ENCODE data around the gene RINL.
"Not testable (repeated sequence)": the region's sequence is repeated elsewhere in the genome, so short reads cannot be mapped to it uniquely, and the experiment has no call there.

Gene RINL

DNA sequence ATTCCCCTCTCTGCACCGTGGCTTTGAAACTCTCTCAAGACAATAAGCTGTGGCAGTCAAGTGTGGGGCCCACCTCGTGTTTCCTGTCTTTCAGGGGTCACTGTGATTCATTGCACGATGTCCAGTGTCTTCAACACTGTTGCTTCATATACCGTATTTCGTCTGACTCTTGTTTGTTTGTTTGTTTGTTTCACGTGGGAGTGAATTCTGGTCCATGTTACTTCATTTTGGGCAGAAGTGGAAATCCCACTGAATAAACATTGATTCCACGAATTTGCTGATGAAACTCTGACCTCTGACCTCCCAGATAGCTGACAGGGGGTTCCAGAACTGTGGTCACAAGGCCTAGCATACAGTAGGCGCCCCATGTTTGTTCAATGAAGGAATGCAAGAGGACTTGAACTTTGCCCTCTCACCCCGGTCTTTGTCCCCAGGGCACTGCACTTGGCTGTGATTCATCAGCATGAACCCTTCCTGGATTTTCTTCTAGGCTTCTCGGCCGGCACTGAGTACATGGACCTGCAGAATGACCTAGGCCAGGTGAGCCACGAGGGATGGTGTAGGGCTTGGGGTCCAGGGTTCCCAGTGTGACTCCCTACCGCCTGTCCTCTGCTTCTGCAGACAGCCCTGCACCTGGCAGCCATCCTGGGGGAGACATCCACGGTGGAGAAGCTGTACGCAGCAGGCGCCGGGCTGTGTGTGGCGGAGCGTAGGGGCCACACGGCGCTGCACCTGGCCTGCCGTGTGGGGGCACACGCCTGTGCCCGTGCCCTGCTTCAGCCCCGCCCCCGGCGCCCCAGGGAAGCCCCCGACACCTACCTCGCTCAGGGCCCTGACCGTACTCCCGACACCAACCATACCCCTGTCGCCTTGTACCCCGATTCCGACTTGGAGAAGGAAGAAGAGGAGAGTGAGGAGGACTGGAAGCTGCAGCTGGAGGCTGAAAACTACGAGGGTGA, 26.8 kb upstream of the RINL start:
- DNase-seq: no peak

GRCh38 chr19:38901683-38902082, 23.6 kb upstream of the RINL start:
- DNase-seq: no peak

DNA sequence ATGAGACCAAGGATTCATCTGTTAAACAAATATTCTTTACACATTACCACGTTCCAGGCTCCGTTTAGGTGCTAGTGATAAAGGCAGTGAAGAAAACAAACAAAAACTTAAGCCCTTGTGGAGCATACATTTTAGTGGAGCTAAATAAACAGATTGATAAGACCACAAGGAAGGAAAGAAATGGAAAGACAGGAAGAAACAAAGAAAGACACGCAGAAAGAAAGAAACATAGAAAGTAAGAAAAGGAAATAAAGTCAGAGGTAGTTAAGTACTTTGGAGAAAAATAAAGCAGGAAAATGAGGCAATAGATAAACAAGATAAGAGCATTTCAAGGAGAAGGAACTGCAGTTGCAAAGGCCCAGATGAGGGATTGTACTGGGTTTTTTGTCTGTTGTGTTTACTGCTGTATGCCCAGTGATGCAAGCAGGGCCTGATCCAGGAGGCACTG, 22.7 kb upstream of the RINL start:
- DNase-seq: no peak

- DNase-seq: no peak
These were observed 22.1 kb upstream of the RINL start for GRCh38 chr19:38900202-38900629.

DNA sequence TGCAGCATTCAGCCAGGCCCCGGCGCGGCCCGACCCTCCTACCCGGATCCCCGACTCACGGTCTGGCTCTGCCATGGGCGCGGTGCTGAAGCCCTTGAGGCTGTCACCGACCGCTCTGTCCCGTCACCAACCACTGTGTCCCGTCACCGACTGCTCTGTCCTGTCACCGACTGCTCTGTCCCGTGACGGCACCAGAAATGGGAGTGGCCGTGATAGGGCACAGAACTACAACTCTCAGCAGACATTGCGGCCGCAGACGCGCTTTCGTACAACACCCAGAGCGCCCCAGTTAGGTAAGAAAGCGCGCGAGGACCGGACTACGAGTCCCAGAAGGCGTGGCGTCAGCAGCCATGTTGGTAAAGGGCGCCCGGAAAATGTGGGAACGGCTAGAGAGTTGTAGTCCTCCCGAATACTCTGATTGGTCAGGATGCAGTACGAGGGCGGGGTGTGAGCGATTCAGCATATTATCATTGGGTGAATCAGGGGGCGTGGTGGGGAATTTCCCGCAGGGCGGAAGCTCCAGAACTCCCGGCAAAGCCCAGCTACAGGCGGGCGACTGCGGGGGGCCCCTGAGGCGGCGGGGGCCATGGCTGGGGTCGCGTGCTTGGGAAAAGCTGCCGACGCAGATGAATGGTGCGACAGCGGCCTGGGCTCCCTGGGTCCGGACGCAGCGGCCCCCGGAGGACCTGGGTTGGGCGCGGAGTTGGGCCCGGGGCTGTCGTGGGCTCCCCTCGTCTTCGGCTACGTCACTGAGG, 21.5 kb upstream of the RINL start, which contains the start of the genes NFKBIB and SIRT2:
NFKBIB (plus strand) TSS at position 523 of the 755 bp plus-strand sequence; CDS start at position 587, 64 bp downstream.
SIRT2 (minus strand) TSS at position 172 of the 755 bp plus-strand sequence; CDS start at position 75, 97 bp downstream.
- peak; percentile 97 for DNase-seq

DNA sequence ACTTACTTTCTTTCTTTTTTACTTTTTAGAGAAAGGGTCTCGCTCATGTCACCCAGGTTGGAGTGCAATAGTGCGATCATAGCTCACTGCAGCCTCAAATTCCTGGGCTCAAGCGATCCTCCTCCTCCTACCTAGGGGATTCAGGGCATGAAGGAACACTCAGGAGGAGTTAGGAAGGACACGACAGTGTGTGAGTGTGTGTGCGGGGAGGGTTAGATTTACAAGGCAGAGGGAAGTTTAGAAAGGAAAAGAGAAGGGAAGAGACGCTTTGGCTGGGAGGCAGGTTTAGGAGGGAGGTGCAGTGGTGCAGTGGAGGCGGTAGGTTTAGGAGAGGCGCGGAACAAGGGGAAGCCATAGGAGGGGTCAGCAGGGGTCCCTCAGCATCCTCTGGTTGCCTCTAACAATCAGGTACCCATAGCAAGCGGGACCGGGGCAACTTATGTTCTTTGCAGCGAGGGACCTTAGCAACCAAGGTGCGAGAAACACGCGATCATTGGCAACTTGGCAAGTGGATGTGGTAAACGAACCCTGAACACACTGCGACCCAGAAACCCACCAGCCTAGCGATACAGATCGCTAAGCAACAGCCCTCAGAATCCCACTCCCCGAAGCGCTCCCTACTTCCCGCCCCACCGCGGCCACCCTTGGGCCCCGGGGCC, 20.8 kb upstream of the RINL start:
- DNase-seq: no peak

- DNase-seq: no peak
These were observed 16.9 kb upstream of the RINL start for GRCh38 chr19:38894968-38895367.

DNA sequence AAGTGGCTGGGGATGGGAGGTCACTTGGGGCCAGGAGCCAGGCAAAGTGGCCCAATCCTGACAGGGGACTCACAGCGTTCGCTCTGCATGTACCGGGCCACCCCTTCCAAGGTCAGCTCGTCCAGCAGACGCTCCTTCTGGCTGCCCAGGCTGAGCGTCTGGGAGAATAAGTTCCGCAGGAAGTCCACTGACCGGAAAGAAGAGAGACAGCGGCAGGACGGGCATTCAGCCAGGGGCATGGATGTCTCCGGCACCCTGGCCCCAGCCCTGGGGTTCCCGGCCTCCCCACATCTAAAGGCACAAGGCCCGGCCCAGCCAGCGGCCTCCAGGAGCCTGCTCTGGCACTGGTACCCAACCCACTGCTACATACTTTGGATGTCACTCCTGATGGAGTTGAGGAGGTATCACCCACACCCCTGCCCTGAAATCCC, 15.3 kb upstream of the RINL start:
- DNase-seq: no peak

GRCh38 chr19:38892841-38893240, 14.8 kb upstream of the RINL start:
- no peak for DNase-seq

- DNase-seq: no peak
These were observed 13.7 kb upstream of the RINL start for GRCh38 chr19:38891771-38892170.

GRCh38 chr19:38890686-38891085, 12.6 kb upstream of the RINL start:
- DNase-seq: no peak

DNA sequence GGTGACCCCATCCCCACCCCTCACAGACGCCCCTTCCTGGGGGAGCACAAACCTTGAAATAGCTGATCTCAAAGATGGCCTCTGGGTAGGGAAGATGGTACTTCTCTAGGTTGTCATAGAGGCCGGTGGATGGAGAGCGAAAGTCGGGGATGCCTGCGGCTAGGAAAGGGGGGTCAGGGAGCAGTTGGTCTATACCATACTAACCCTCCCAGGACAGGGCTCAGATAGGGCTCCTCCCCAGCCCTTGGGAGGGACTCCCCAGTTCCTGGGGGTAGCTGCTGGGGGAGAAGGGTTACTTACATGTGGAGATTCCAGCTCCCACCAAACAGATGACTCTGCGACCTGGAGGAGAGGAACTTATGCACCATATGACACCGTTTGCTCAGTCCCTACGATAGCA, 11.7 kb upstream of the RINL start:
- DNase-seq: no peak

GRCh38 chr19:38888876-38889275, 10.8 kb upstream of the RINL start:
- DNase-seq: no peak

DNA sequence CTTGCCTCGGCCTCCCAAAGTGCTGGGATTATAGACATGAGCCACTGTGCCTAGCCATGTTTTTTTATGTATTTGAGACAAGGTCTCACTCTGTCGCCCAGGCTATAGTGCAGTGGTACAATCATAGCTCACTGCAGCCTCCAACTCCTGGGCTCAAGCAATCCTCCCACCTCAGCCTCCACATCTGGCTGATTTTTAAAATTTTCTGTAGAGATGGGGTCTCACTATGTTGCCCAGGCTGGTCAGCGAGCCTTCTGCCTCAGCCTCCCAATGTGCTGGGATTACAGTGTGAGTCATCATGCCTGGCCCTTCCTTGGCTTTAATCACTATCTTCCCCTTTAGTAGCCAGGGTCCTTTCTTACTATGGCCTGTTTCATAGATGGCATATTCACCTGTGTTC, 6.6 kb upstream of the RINL start:
- not testable (repeated sequence) for DNase-seq

DNA sequence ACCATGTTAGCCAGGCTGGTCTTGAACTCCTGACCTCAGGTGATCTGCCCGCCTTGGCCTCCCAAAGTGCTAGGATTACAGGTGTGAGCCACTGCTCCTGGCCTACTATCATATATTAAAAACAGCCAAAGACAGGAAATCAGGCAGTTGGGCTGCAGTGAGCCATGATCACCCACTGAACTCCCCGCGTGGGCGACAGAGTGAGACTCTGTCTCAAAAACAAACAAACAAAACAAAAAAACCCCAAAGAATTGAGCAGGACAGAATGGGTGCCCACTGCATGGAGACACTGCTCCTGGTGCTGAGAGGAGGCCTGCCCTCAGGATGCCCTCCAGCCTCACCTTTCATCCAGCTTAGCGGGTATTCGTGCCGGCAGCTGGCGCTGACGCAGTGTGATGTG, 5.2 kb upstream of the RINL start:
- no peak for DNase-seq

GRCh38 chr19:38880882-38881609, 3.0 kb upstream of the RINL start:
- DNase-seq: no peak

GRCh38 chr19:38880076-38880881, 2.2 kb upstream of the RINL start:
- no peak for DNase-seq

DNA sequence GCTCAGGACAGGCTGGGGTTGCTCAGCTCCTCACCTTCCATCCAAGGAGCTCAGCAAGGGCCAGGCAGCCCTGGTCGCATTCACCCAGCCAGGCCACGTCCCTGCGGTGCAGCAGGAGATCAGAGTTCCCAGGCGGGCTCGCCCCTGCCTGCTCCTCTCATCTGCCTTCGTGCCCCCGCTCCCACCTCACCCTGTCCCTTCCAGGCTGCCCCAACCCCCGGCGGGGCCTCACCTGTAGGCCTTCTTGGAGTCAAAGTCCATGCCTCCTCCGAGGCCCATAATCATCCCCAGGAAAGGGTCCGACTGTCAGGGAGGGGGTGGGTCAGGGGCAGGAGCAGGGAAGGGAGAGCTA, 1.3 kb upstream of the RINL start:
- DNase-seq: no peak

GRCh38 chr19:38878575-38879399, 712 bp upstream of the RINL start:
- DNase-seq: no peak

DNA sequence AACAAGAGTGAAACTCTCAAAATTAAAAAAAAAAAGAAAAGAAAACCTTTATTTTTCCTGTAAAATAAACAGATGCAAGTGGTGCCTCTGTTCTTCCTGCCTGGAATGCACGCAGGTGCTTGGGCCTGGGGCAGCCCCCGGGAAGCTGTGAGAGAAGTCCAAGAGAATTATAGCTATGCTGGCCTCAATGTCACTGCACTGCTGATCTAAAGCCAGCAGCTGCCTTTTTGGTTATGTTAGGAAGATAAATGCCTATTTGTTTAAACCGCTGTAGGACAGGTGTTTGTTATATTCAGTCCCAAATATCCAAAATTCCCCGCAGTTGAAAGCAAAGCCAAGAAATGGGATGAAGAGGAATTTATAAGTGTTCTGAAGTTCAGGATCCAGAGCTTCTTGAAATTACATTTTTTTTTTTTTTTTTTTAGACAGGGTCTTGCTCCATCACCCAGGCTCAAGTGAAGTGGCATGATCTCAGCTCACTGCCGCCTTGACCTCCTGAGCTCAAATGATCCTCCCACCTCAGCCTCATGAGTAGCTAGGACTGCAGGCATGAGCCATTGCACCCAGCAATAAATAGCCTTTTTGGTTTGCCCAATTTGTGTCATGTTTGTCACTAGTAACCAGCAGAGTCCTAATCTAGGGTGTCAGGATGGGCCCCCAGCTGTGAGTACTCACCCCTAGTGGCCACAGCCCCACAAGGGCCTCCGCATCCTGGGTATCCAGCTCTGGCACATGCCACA, 2.2 kb downstream of the RINL start:
- DNase-seq: no peak
